Neural cell (in vitro differentiated cells): ENCODE measurements around the gene SYT2. TPM values are rescaled to one million over a fixed set of nuclear protein-coding genes. Genes with fewer than 3 reads are reported as not detected.

Experiments
- H2AFZ ChIP-seq: fragments of 200-600, 300-800 bp; sonication (generic), shearing (Covaris generic); 2 replicates; pipeline ENCODE4 v1.6.0; 2014; ENCODE audit warnings: low read depth, mild to moderate bottlenecking, antibody characterized with exemption, low read length, moderate library complexity
- H3F3A ChIP-seq: fragments of 200-600 bp; shearing (Covaris generic); 2 replicates; pipeline ENCODE4 v1.6.1; 2016; ENCODE audit warnings: mild to moderate bottlenecking, moderate library complexity, mixed read lengths, antibody characterized with exemption, low read length; ENCODE audit not compliant: insufficient read depth, poor library complexity, severe bottlenecking
- H3K27ac ChIP-seq: fragments of 200-600, 300-800 bp; sonication (generic), shearing (Covaris generic); 2 replicates; pipeline ENCODE4 v1.5.1; 2014; ENCODE audit warnings: mild to moderate bottlenecking, low read length, moderate library complexity
- H3K27me3 ChIP-seq: fragments of 300-800, 200-600 bp; sonication (generic), shearing (Covaris generic); 2 replicates; pipeline ENCODE4 v1.6.0; 2014; ENCODE audit warnings: mild to moderate bottlenecking, low read depth, low read length, moderate library complexity; ENCODE audit not compliant: insufficient read depth
- H3K36me3 ChIP-seq: fragments of 300-800, 200-600 bp; sonication (generic), shearing (Covaris generic); 2 replicates; pipeline ENCODE4 v1.5.1; 2014; ENCODE audit warnings: mild to moderate bottlenecking, antibody characterized with exemption, low read length, moderate library complexity; ENCODE audit not compliant: insufficient read depth
- H3K4me2 ChIP-seq: fragments of 300-800, 200-600 bp; sonication (generic), shearing (Covaris generic); 2 replicates; pipeline ENCODE4 v1.6.0; 2014; ENCODE audit warnings: mild to moderate bottlenecking, low read length
- H3K4me3 ChIP-seq: fragments of 300-800, 200-600 bp; sonication (generic), shearing (Covaris generic); 2 replicates; pipeline ENCODE4 v1.5.1; 2014; ENCODE audit warnings: mild to moderate bottlenecking, low read length, moderate library complexity
- H3K79me2 ChIP-seq: fragments of 200-600 bp; shearing (Covaris generic); replicated peaks from 2 replicates; pipeline ENCODE4 v1.6.0; 2014; ENCODE audit warnings: mild to moderate bottlenecking, low read length, moderate library complexity; ENCODE audit not compliant: insufficient read depth
- H3K9ac ChIP-seq: fragments of 300-800, 200-600 bp; sonication (generic), shearing (Covaris generic); 2 replicates; pipeline ENCODE4 v1.6.1; 2016; ENCODE audit warnings: mild to moderate bottlenecking, low read length, mixed read lengths
- H3K9me2 ChIP-seq: fragments of 200-600 bp; shearing (Covaris generic); 2 replicates; pipeline ENCODE4 v1.6.1; 2016; ENCODE audit warnings: mild to moderate bottlenecking, low read length, mixed read lengths; ENCODE audit not compliant: insufficient read depth
- H3K9me3 ChIP-seq: fragments of 200-600, 300-800 bp; sonication (generic), shearing (Covaris generic); 2 replicates; pipeline ENCODE4 v1.6.1; 2016; ENCODE audit warnings: mild to moderate bottlenecking, mixed run types, low read length, moderate library complexity, mixed read lengths
- H4K20me1 ChIP-seq: fragments of 200-600 bp; shearing (Covaris generic); 2 replicates; pipeline ENCODE4 v1.6.1; 2016; ENCODE audit warnings: mild to moderate bottlenecking, mixed run types; ENCODE audit not compliant: insufficient read depth
- EP300 ChIP-seq: fragments of 450-650 bp; conservative IDR thresholded peaks from 2 replicates; pipeline ENCODE4 v1.6.1; 2014; ENCODE audit warnings: antibody characterized with exemption, mild to moderate bottlenecking, moderate library complexity; ENCODE audit not compliant: poor library complexity, severe bottlenecking
- EZH2 ChIP-seq: fragments of 200-600, 300-800 bp; shearing (Covaris generic), sonication (generic); IDR thresholded peaks from 2 replicates; pipeline ENCODE4 v1.6.1; 2014; ENCODE audit warnings: antibody characterized with exemption, low read length, borderline replicate concordance, mild to moderate bottlenecking; ENCODE audit not compliant: insufficient read depth, poor library complexity, severe bottlenecking
- MXI1 ChIP-seq: fragments of 450-650 bp; conservative IDR thresholded peaks from 2 replicates; pipeline ENCODE4 v1.6.1; 2014; ENCODE audit warnings: antibody characterized with exemption, mild to moderate bottlenecking; ENCODE audit not compliant: poor library complexity, severe bottlenecking
- POLR2AphosphoS5 ChIP-seq: IDR thresholded peaks from 2 replicates; pipeline ENCODE4 v1.6.1; 2012
- RAD21 ChIP-seq: fragments of 450-650 bp; conservative IDR thresholded peaks from 2 replicates; pipeline ENCODE4 v1.6.1; 2014; ENCODE audit warnings: antibody characterized with exemption, mild to moderate bottlenecking, moderate library complexity
- SMC3 ChIP-seq: fragments of 450-650 bp; conservative IDR thresholded peaks from 2 replicates; pipeline ENCODE4 v1.6.1; 2014; ENCODE audit warnings: antibody characterized with exemption, mild to moderate bottlenecking, moderate library complexity; ENCODE audit not compliant: poor library complexity
- TAF1 ChIP-seq: IDR thresholded peaks from 2 replicates; pipeline ENCODE4 v1.6.1; 2012; ENCODE audit warnings: low read depth
- polyA plus RNA-seq: library from polyadenylated mRNA; depleted of rRNA; stranded (reverse); fragments of >200 nt; gene quantifications from 2 replicates; pipeline ENCODE4 v1.2.3, GENCODE V29; 2014
- TF ChIP-seq, protein P1 (sequence below): IDR thresholded peaks from 2 replicates; pipeline ENCODE4 v1.6.1; 2012; ENCODE audit warnings: borderline replicate concordance
- TF ChIP-seq, protein P2 (sequence below): fragments of 450-650 bp; IDR thresholded peaks from 2 replicates; pipeline ENCODE4 v1.5.1; 2014; ENCODE audit warnings: antibody characterized with exemption, mild to moderate bottlenecking, moderate library complexity; ENCODE audit not compliant: poor library complexity, severe bottlenecking

SYT2 gene
- polyA plus RNA-seq, 1 donor from 2014 or later: 0.04 TPM

DNA sequence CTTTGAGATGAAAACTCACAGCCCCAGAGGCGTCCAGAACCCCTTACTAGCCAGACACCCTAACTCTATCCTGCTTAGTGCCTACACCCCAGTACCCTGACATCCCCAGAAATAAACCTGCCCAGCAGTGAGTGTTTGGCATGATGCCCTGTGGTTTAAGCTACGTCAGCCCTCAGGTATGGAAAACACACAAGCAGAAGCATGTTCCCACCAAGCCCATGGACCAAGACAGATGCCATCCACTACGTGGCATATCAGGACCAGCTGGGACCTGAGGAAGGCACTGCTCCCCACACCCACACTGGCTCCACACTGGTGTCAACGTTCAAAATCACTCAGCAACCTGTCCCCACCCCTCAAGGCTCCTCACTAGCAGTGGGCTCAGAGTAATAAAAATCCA, 116.4 kb downstream of the SYT2 start:
- Histone ChIP-seq H2AFZ (no peak overlapping the region), H3F3A (no peaks in the 10 kb centered on the region), H3K9me3 (no peaks in the 10 kb centered on the region), H3K9me2 (no peaks in the 10 kb centered on the region), H3K79me2 (no peaks in the 10 kb centered on the region), H3K4me2 (no peak overlapping the region), H4K20me1 (no peaks in the 10 kb centered on the region), H3K27me3 (no peaks in the 10 kb centered on the region), H3K9ac (no peak overlapping the region), H3K36me3 (no peaks in the 10 kb centered on the region), H3K4me3 (no peak overlapping the region), H3K27ac (no peak overlapping the region)
- no peak for TF ChIP-seq RAD21
- no peak for TF ChIP-seq MXI1
- TF ChIP-seq, protein P1, sequence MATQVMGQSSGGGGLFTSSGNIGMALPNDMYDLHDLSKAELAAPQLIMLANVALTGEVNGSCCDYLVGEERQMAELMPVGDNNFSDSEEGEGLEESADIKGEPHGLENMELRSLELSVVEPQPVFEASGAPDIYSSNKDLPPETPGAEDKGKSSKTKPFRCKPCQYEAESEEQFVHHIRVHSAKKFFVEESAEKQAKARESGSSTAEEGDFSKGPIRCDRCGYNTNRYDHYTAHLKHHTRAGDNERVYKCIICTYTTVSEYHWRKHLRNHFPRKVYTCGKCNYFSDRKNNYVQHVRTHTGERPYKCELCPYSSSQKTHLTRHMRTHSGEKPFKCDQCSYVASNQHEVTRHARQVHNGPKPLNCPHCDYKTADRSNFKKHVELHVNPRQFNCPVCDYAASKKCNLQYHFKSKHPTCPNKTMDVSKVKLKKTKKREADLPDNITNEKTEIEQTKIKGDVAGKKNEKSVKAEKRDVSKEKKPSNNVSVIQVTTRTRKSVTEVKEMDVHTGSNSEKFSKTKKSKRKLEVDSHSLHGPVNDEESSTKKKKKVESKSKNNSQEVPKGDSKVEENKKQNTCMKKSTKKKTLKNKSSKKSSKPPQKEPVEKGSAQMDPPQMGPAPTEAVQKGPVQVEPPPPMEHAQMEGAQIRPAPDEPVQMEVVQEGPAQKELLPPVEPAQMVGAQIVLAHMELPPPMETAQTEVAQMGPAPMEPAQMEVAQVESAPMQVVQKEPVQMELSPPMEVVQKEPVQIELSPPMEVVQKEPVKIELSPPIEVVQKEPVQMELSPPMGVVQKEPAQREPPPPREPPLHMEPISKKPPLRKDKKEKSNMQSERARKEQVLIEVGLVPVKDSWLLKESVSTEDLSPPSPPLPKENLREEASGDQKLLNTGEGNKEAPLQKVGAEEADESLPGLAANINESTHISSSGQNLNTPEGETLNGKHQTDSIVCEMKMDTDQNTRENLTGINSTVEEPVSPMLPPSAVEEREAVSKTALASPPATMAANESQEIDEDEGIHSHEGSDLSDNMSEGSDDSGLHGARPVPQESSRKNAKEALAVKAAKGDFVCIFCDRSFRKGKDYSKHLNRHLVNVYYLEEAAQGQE: no peak
- no peak for TF ChIP-seq TAF1
- no peak for TF ChIP-seq POLR2AphosphoS5
- TF ChIP-seq SMC3: no peak
- TF ChIP-seq EZH2: no peak
- TF ChIP-seq, protein P2, sequence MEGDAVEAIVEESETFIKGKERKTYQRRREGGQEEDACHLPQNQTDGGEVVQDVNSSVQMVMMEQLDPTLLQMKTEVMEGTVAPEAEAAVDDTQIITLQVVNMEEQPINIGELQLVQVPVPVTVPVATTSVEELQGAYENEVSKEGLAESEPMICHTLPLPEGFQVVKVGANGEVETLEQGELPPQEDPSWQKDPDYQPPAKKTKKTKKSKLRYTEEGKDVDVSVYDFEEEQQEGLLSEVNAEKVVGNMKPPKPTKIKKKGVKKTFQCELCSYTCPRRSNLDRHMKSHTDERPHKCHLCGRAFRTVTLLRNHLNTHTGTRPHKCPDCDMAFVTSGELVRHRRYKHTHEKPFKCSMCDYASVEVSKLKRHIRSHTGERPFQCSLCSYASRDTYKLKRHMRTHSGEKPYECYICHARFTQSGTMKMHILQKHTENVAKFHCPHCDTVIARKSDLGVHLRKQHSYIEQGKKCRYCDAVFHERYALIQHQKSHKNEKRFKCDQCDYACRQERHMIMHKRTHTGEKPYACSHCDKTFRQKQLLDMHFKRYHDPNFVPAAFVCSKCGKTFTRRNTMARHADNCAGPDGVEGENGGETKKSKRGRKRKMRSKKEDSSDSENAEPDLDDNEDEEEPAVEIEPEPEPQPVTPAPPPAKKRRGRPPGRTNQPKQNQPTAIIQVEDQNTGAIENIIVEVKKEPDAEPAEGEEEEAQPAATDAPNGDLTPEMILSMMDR: no peak
- no peak for TF ChIP-seq EP300

DNA sequence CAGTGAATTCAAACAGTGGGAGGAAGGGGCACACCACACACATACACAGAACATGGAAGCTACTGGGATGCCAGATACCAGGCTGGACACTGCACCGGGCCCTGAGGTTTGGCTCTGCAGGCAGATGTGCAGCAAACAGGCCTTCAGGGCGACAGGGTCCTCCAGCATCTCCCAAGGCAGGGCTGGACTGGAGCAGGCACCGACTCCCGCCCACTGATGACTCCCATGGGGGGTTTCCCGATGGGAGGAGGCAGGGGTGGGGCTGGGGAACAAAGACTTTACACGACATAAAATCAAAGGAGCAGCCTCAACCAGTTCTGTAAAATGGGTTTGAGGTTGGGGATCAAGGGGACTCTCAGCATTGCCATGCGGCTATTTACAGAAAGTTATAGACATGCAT, 118.1 kb downstream of the SYT2 start:
- H3K27me3 ChIP-seq: no peaks in the 10 kb centered on the region
- no peak overlapping the region for H3K9ac ChIP-seq
- no peak overlapping the region for H3K4me2 ChIP-seq
- no peak overlapping the region for H2AFZ ChIP-seq
- H4K20me1 ChIP-seq: no peaks in the 10 kb centered on the region
- H3K27ac ChIP-seq: no peak overlapping the region
- no peak overlapping the region for H3K4me3 ChIP-seq
- TF ChIP-seq RAD21 (no peak), EP300 (no peak), POLR2AphosphoS5 (no peak)
- TF ChIP-seq, protein P1: no peak
- H3K36me3 ChIP-seq: no peaks in the 10 kb centered on the region
- H3F3A ChIP-seq: no peaks in the 10 kb centered on the region
- H3K79me2 ChIP-seq: no peaks in the 10 kb centered on the region
- H3K9me3 ChIP-seq: no peaks in the 10 kb centered on the region
- no peaks in the 10 kb centered on the region for H3K9me2 ChIP-seq
